H1 (cell line): ENCODE results near the gene INSM1. TPM values are rescaled to one million over a fixed set of nuclear protein-coding genes. Genes with fewer than 3 reads are reported as not detected.

Source experiments
- BRCA1 ChIP-seq: IDR thresholded peaks from 2 replicates; pipeline ENCODE4 v1.6.1; 2012; ENCODE audit warnings: low read depth, low read length, improper control_type of control experiment
- CHD1 ChIP-seq: IDR thresholded peaks from 2 replicates; pipeline ENCODE4 v1.6.1; 2012; ENCODE audit warnings: low read depth, low read length, improper control_type of control experiment
- CREB1 ChIP-seq: IDR thresholded peaks from 2 replicates; pipeline ENCODE4 v1.6.1; 2012; ENCODE audit warnings: inconsistent platforms
- EGR1 ChIP-seq: IDR thresholded peaks from 2 replicates; pipeline ENCODE4 v1.6.1; 2011; ENCODE audit warnings: low read depth, low read length, borderline replicate concordance
- GABPA ChIP-seq: IDR thresholded peaks from 2 replicates; pipeline ENCODE4 v1.6.1; 2011; ENCODE audit warnings: mild to moderate bottlenecking, low read length, moderate library complexity, borderline replicate concordance; ENCODE audit not compliant: insufficient read depth
- HDAC6 ChIP-seq: IDR thresholded peaks from one replicate; pipeline ENCODE4 v1.7.1; 2012; ENCODE audit warnings: low read depth, mild to moderate bottlenecking, inconsistent platforms, low read length, moderate library complexity
- POLR2A ChIP-seq, 2 experiments: IDR thresholded peaks; 1 replicate in 1 of 2; 2 replicates in 1 of 2; pipeline ENCODE4 v1.6.1; 2011; ENCODE audit warnings: low read depth in 2 of 2, low read length in 2 of 2, mild to moderate bottlenecking in 2 of 2; ENCODE audit errors: control extremely low read depth in 1 of 2
- RNF2 ChIP-seq: fragments of 200-900, 300-1000 bp; sonication (generic); IDR thresholded peaks from 2 replicates; pipeline ENCODE4 v1.7.1; 2016; ENCODE audit warnings: borderline replicate concordance, low read depth, mild to moderate bottlenecking, antibody characterized with exemption, low read length; ENCODE audit not compliant: poor library complexity, severe bottlenecking; ENCODE audit errors: missing control alignments
- SIN3A ChIP-seq, 2 experiments: IDR thresholded peaks in 1 of 2; conservative IDR thresholded peaks in 1 of 2; 2 replicates each; pipeline ENCODE4 v1.6.1; 2011 to 2012; ENCODE audit warnings: low read length in 2 of 2, improper control_type of control experiment in 1 of 2, low read depth in 1 of 2, mild to moderate bottlenecking in 1 of 2
- SRF ChIP-seq: IDR thresholded peaks from 2 replicates; pipeline ENCODE4 v1.6.1; 2011; ENCODE audit warnings: mild to moderate bottlenecking, low read depth, low read length, moderate library complexity
- TCF12 ChIP-seq: IDR thresholded peaks from 2 replicates; pipeline ENCODE4 v1.6.1; 2011; ENCODE audit warnings: low read depth, mild to moderate bottlenecking, low read length
- ZNF274 ChIP-seq: IDR thresholded peaks from 2 replicates; pipeline ENCODE4 v1.7.0; 2012; ENCODE audit warnings: low read length, borderline replicate concordance; ENCODE audit errors: extremely low read depth
- polyA plus RNA-seq, 7 experiments: library from polyadenylated mRNA; depleted of rRNA in 3 of 7; stranded (reverse) in 5 of 7; unstranded in 2 of 7; fragments of >200 nt in 5 of 7; fragments of 200-250 nt in 2 of 7; gene quantifications; 1 replicate in 5 of 7; 2 replicates in 1 of 7; 4 replicates in 1 of 7; pipeline versions ENCODE4 v1.2.1 to v1.2.3, GENCODE V29; 2011 to 2013; ENCODE audit warnings: missing spikeins in 2 of 7, mixed read lengths in 2 of 7
- total RNA-seq: library from RNA; stranded (reverse); fragmentation: NEBNext Ultra II Directional; extraction: Animal tissue kit (Norgen Biotek cat#: 25700); gene quantifications from 2 replicates; pipeline ENCODE4 v1.2.1, GENCODE V29; 2021
- TF ChIP-seq, protein P1 (sequence below): IDR thresholded peaks from 2 replicates; pipeline ENCODE4 v1.6.1; 2012; ENCODE audit warnings: inconsistent platforms

INSM1 gene
- total and polyA plus RNA-seq, 2 of the 8 experiments (the other 6 are each of a cell fraction or from before 2014, with no cell fraction given) = 0.86 to 2.5 TPM

DNA sequence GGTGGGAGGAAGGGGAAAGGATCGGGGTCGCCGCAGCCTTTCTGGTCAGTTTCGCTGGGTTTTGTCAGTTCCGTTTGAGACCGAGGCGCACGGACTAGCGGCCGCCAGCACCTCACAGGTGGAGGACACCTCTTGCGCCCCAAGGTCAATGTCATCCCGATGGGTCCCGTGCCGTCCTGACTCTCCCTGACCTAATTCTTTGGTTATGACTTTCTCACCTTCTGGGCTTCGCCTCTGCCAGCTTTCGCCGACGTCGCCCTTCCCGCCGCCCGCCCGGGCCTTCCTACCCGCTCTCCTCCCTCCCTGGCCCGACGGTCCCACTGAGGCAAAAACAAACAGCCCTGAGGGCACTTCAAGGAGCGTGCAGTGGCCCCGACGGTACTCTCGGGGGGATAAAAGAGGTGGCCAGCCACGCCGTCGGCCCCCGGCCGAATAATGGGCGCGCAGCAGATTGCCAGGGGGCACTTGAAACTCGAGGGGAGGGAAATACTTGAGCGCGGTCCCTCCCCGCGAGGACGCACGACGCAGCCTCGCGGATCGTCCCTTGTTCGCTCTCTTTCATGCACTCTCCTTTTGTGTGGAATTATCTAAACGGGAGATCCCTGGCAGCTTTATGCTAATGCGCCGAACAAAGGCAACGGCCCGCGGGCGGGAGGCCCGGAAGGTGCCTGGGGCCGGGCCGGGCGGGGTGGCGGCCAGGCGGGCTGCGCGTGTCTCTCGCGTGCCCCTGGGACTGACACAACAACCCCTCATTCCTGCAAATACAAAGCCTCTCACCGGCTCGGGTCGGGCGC, 3.9 kb upstream of the INSM1 start (continued):
- TF ChIP-seq RNF2 = peak; percentile 36
- TF ChIP-seq SRF = no peak
- TF ChIP-seq HDAC6 = no peak
- TF ChIP-seq ZNF274 = no peak
- TF ChIP-seq BRCA1 = no peak
- no peak for TF ChIP-seq SIN3A (conservative IDR thresholded peaks at IDR 0.05 in 1 of 2, IDR thresholded peaks at IDR 0.05 in 1 of 2; ENCODE audit: low read depth in 1 of 2, low read length in 2 of 2)
- no peak for TF ChIP-seq POLR2A (IDR thresholded peaks at IDR 0.05; ENCODE audit: control extremely low read depth in 1 of 2, low read depth in 2 of 2, low read length in 2 of 2)
- TF ChIP-seq CREB1 = no peak
- no peak for TF ChIP-seq GABPA
- no peak for TF ChIP-seq EGR1
- TF ChIP-seq TCF12 = 0 out of 2 replicates have a peak, but pooled peaks have one; percentile 6
- TF ChIP-seq, protein P1, sequence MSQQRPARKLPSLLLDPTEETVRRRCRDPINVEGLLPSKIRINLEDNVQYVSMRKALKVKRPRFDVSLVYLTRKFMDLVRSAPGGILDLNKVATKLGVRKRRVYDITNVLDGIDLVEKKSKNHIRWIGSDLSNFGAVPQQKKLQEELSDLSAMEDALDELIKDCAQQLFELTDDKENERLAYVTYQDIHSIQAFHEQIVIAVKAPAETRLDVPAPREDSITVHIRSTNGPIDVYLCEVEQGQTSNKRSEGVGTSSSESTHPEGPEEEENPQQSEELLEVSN = peak; percentile 88
- no peak for TF ChIP-seq CHD1
